HG03354 (cell line): ENCODE results near the gene CNOT3.

Source experiments
- ATAC-seq: cut with Tn5 transposase; IDR thresholded peaks from one replicate; pipeline ENCODE4 v1.9.1; 2021; ENCODE audit warnings: mild to moderate bottlenecking; ENCODE audit not compliant: unreplicated experiment, poor library complexity, severe bottlenecking

Gene CNOT3

DNA sequence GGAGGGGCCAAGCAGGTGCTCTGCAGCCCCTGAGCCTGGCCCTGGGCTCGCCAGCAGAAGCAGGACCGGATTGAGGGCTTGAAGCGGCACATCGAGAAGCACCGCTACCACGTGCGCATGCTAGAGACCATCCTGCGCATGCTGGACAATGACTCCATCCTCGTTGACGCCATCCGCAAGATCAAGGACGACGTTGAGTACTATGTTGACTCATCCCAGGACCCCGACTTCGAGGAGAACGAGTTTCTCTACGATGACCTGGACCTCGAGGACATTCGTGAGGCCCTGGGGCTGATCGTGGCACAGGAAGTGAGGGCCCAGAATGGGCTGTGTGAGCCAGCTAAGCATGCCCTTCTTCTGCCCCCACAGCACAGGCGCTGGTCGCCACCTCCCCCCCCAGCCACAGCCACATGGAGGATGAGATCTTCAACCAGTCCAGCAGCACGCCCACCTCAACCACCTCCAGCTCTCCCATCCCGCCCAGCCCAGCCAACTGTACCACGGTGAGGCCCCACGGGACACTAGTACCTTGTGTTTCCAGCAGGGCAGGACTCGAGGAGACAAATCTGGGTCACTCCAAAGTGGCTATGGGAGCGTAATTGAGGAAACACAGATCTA lies 8.1 kb downstream of the CNOT3 start:
- ATAC-seq, result no peak

DNA sequence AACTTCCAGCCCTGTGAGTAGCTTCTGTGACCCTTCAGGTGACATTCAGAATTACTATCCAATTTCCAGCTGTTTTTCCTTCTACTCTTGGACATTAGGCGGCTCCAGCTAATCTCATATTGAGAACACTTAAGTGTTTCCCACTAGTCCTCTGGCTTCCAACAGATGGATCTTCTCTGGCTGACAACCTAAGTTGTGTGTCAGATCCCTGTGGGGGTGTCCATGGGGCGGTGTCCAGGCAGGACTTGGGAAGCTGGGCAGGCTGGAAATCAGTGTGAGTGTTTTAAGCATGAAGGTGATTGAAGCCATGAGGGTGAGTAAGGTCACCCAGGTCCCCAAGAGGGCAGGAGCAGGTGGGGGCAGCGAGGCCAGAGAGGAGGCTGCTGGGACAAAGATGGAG lies 10.1 kb downstream of the CNOT3 start:
- no peak for ATAC-seq

DNA sequence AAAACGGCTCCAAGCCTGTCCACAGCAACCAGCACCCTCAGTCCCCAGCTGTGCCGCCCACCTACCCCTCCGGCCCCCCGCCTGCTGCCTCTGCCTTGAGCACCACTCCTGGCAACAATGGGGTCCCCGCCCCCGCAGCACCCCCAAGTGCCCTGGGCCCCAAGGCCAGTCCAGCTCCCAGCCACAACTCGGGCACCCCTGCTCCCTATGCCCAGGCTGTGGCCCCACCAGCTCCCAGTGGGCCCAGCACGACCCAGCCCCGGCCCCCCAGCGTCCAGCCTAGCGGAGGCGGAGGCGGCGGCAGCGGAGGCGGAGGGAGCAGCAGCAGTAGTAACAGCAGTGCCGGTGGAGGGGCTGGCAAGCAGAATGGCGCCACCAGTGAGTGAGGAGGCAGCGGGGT lies 10.6 kb downstream of the CNOT3 start:
- no peak for ATAC-seq

DNA sequence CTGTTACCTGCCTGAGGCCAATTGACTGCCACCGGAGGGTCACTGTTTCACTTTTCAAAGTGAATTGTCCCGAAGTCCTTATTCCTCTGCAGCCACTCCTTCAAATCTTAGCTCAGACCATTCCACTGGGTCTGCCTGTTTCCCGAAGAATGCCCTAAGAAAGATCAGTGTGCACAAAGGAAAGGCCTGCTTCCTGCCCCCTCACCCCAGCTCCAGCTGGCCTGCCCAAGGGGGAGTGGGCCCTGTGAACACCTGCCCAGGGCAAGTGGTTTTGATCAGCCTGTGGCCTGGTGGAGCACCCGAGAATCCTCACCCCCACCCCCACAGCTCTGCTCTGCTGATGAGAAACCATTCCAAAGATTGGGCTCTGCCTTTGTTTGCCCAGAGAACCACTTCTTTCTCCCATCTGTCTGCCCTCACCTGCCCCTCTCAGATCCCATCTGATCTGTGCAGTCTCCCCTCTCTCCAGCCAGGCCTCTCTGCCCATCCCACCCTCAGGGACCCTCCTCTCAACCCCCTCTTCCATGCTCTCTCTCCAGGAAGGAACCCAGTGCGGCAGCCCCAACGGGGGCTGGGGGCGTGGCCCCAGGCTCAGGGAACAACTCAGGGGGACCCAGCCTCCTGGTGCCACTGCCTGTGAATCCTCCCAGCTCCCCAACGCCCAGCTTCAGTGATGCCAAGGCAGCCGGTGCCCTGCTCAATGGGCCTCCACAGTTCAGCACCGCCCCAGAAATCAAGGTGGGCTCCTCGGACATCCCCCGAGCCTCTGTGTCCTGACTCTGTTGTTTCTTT lies 11.7 kb downstream of the CNOT3 start:
- no peak for ATAC-seq

DNA sequence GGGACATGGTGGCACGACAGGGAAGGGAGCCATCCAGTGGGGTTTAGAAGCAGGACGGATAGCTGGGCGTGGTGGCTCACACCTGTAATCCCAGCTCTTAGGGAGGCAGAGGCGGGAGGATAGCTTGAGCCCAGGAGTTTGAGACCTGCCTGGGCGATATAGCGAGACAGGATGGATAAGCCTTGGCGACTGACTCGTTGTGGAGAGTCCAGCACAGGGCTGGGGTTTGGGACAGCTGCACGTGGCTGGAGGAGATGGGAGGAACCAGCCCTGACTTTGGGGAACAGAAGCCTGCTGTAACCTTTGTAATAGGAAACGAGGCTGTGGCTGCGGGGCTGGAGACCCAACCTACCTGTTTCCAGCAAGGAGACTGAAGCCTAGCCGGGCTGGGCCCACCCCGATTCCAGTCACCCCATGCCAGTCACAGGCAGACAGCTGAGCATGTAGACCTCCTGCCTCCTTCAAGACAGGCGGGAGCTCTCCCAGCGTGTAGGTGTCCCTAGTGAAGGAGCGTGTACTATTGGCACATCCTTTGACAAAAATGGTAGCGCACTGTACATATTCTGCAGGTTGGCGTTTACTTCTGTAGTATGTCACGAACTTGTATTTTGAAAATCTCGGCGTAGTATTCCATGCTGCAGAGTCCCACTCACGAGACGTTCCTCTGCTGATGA lies 13.9 kb downstream of the CNOT3 start:
- no peak for ATAC-seq

DNA sequence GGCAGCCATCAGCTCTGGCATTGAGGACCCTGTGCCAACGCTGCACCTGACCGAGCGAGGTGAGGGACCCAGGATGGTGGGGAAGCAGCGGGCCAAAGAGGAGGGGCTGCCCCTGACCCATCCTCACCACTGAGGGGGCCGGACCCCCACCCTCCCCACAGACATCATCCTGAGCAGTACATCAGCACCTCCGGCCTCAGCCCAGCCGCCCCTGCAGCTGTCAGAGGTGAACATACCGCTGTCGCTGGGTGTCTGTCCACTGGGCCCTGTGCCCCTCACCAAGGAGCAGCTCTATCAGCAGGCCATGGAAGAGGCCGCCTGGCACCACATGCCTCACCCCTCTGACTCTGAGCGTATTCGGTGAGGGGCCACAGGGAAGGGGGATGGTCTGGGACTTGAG lies 14.7 kb downstream of the CNOT3 start:
- no peak for ATAC-seq

DNA sequence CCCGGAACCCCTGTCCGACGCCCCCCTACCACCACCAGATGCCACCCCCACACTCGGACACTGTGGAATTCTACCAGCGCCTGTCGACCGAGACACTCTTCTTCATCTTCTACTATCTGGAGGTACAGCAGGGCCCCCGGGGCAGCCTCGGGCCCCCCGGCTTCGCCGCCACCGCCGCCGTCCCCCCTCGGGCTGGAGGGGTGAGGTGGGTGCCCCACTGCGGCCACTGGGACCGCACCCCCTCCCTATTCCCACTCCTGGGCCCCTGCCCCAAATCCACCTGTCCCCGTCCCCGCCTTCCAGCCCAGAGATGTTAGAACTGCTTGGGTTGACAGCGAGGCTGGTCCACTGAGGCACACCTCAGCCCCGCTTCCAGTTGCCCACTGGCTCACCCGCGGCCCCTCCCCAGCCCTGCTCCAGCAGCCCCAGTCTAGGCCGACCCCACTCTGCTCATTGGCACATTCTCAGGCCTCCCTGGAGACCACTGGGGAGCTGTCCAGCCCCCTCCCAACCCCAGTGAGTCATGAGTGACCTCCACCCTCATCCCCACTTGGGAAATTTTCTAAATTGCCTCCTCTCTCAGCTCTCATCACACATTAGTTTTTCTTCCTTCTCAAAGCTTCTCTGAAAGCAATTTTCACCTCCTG lies 15.4 kb downstream of the CNOT3 start:
- ATAC-seq, result no peak

DNA sequence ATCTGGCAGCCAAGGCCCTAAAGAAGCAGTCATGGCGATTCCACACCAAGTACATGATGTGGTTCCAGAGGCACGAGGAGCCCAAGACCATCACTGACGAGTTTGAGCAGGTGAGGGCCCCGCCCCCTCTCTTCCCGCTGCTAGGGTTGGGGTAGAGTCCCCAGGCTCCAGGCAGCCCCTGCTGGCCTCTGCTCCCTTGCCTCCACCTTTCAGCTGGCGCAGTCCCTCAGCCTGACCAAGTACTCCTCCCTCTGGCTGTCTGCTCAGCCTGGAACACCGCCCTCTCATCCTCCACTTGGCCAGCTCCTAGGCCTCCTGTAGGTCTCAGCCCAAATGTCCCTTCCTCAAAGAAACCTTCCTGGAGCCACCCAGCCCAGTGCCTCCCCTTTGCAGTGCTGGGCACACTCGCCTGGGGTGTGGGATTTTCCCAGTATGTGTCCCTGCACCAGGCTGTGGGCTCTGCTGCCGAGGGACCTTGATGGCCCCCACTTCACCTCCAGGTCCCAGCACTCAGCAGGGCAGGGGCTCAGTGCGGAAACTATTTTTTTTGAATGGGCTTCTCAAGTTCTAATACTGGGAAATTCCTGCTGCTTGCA lies 16.3 kb downstream of the CNOT3 start:
- no peak for ATAC-seq

DNA sequence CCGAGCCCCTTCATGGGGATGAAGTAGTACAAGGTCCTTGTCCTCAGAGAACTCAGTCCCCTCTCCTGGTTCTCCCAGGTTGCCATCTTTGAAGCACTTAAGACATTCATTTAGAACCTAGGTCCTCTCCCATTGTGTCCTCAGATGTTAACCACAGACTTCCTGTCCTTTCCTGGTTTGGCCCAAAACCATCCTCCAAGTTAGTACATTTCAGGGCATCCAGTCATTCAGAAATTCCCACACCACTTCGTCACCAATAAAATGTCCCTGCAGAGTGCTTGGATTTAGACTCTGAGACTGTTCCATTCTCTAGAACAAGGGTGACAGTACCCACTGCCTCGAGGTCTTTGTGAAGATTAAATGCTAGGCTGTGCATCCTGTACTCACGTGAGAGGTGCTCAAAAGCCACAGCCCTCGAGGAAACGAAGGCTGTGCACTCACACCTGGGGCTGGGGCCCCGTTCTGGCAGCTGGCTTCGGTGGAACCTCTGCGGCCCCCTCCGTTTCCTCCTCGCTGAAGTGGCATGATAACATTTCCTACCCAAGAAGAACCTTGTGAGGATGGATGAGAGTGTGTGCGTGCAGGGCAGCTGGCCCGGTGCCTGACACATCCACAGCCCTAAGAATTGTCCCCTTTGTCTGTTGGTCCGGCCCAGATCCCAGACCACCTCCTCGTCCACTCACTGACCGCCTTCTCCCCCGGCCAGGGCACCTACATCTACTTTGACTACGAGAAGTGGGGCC lies 17.2 kb downstream of the CNOT3 start:
- no peak for ATAC-seq

DNA sequence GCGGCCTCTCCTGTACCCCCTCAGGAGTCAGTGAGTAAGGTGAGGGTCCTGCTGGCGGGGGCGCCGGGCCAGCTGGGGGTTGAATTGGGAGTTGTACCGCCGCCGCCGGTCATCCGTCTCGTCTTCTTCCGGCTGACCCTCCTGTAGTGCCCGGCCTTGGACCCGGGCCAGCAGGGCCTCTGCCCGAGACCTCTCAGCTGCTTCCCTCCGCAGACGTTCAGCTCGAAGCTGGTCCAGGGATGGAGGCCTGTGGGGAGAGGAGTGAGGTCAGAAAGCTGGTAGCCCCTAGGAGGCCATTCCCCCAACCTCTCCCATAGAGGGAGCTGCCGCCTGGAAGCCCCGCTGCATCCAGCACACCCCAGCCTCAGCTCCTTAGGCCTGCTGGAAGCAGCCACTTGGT lies 18.1 kb downstream of the CNOT3 start:
- ATAC-seq, result no peak

DNA sequence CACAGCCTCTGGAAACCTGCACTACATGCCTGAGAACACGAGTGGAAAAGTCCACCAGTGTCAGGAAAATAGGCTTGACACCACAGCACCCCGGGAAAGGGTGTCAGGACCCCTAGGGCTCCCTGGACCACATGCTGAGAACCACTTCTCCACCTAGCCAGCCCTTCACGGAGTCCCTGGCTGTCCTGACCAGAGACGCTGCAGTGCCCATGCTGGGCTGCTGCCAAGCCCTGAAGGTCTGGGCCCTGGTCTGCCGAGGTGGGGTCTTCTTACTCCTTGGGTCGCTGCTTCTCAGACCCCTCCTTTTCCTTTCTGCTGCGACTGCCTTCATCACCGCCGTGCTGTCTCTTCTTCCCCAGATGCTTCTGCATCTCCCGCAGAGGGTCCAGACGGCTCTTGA lies 18.9 kb downstream of the CNOT3 start:
- no peak for ATAC-seq

DNA sequence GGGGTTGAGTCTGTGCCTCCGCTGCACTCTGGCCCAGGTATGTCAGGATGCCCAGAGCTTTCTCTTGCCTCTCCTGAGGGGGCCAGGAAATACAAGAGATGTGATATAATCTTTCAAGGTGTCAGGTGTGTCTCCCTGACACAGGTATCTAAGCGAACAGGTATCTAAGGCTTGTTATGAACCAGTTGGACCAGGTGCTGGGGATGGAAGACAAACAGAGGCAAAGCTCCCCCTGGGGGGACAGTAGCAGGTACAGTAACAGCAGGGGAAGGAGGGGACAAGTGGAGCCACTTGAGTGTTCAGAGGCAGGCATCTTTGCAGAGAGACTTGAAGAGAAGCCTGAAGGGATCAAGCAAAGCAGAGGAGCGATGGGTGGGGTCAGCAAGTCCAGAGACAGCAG lies 19.4 kb downstream of the CNOT3 start:
- no peak for ATAC-seq

DNA sequence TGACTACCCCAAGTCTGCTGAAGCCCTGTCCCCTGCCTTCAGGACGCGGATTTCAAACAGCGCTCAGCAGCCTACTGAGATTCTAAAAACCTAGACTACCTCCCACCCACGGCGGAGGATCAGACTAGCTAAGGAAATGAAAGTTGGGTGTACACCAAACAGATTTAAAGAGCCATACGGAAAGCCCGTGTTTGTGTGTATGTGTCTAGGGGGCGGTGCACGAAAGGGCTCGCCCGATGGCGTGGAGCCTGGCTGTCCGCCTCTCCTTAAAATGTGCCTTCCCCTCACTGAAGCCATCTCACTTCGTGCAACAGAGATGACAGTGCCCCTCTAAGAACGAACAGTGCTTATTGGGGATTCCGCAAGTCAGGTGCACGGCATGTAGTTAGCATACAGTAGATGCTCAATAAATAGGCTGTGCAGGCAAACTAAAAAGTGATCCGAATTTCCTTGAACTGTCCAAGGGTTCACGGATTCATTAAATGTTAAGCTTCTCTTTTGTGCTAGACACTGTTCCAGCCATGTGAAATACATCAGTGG lies 21.3 kb downstream of the CNOT3 start:
- no peak for ATAC-seq

DNA sequence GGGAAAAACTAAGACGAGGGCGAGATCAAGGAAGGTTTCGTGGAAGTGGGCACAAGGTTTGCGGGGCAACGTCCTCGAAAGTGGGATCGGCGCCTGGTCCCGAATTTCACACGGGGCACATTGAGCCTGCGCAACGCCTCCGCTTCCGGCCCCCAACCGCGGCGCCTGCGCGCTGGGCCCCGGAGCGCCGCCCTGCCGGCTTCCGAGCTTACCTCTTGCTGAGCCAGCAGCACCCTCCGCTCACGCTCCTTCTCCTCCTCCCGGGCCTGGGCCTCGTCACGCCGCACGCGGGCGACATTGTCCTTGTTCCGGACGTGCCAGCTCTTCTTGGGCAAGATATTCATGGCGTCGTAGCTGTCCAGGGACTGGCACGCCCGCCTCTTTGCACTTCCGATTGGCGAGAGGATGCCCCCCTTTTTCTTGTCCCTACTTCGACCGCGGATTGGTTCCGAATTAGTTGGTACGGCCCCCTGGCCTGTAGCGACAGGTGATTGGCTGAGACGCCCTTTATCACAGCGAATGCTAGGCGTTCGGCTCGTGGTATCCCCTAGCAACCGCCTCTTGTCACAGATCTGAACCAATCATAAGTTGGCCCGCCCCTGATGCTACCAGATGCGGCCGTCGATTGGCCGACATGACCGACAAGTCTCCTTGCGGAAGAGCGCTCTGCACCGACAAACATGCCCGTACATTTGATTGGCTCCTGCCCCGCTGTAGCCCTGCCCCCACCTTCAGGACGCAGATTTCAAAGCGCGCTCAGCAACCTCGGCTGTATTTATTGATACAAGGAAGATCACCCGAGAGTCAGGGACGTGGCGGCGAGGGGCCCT lies 22.0 kb downstream of the CNOT3 start, which contains the start of gene LENG1:
LENG1 (minus strand) TSS at position 370 of the 830 bp plus-strand sequence; CDS start at position 344, 26 bp downstream.
- ATAC-seq, result peak; percentile 91

DNA sequence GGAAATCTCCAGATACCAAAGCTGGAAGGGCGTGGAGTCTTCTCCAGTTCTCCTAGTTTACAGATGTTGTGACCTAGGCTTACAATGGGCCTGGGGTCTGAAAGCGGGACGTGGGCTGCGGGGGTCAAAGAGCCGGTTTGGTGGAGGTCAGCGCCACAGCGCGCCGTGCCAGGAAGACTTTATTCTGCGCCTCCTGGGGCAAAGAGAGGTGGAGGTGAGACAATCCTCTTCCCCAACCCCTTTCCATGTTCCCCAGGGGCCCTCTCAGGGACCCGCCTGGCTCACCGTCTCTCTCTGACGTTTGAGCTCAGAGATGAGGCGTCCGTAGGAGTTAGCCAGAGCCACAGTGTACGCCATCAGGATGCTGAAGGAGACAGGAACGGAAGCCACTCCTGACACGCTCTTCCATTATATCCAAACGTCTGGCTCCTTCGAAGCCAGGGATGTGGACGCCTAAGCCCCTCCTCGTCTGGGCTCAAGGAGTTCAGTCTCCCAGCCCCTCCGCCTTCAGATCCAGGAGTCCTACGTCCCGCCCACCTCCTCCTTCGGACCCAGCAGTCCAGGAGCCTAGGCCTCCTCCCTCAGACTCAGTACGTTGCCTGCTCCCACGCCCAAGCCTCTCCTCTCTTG lies 22.7 kb downstream of the CNOT3 start:
- peak; percentile 0 for ATAC-seq

DNA sequence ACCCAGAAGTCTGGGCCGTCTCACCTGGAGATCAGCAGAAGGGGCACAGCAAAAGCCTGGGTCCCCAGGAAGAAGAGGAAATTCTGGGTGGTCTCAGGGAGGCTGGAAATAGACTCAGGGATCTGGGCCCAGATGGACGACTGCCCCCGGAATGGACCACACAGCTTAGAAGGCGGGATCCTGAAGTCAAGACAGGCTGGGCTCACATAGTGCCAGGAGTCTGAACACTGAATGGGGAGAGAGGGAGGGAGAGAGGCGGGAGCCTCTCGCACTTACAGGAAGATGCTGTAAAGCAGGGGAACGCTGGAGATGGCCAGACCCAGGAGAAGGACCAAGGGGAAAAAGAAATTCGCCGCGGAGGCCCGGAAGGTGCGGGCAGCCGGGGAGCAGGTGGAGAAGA lies 23.3 kb downstream of the CNOT3 start:
- no peak for ATAC-seq

DNA sequence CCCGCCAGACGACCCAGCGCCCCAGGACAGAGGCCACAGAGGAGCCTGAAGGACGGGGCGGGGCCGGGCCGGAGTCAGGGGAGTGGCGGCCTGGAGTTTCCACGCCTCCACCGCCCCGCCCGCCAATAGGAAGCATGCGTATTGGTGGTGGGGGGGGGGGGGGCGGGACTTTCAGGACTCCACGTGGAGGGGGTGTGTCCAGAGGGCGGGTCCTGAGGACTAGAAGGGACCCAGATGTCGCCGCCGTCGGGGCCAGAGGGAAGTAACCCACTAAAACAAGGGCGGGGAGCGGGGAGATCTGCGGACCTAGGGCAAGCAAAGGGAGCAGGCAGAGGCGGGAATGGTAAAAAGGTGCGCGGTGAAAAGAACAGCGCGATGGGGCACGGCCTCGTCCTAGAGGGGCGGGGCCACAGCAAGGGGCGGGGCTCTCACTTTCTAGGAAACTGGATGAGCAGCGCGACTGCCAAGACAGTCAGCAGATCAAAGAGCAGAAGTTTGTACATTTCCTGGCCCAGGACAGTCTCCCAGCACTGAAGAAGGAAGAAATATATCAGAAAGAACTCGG lies 24.8 kb downstream of the CNOT3 start:
- no peak for ATAC-seq

DNA sequence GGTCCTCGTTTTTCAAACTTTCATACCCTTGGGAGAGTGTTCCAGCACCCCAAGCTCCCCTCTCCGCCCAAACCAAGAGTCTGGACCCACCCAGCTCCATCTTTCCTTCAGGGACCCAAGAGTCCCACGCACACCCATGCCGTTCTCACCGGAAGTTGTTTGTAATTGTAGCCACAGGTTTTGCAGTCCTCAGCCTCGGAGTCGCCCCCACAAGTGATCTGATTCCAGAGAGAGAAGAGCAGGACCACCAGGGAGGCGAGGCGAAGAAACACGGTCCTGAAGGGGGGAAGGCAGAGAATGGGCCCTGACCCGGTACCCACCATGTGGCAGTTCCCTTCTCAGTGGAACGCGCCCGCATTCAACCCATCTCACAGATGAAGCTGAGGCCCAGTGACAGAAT lies 25.3 kb downstream of the CNOT3 start:
- ATAC-seq, result no peak
